Bronchial epithelial cell (primary cell): ENCODE measurements around the gene AKR1B15. TPM values are rescaled to one million over a fixed set of nuclear protein-coding genes. Genes with fewer than 3 reads are reported as not detected.

ENCODE experiments used
- DNase-seq: peaks from one replicate; pipeline ENCODE4 v3.0.0-alpha.2; 2010; ENCODE audit warnings: low read depth
- FAIRE-seq: peaks from 2 replicates; lab custom pipeline; 2011; peaks lifted over from hg19 to GRCh38; lab: Jason Lieb, UNC
- H3K27me3 ChIP-seq: 2 replicates; pipeline ENCODE4 v1.5.1; 2011; ENCODE audit warnings: low read length; ENCODE audit not compliant: control insufficient read depth, insufficient read depth
- H3K36me3 ChIP-seq: 2 replicates; pipeline ENCODE4 v1.5.1; 2011; ENCODE audit warnings: low read length; ENCODE audit not compliant: control insufficient read depth, insufficient read depth
- H3K4me3 ChIP-seq: 2 replicates; pipeline ENCODE4 v1.5.1; 2011; ENCODE audit warnings: mild to moderate bottlenecking, low read depth, low read length, control low read depth
- total RNA-seq: library from RNA; depleted of rRNA; stranded (reverse); fragments of >200 nt; gene quantifications from 2 replicates; pipeline ENCODE4 v1.2.1, GENCODE V29; 2014
- TF ChIP-seq, protein P1 (sequence below): IDR thresholded peaks from 2 replicates; pipeline ENCODE4 v1.5.1; 2011; ENCODE audit warnings: mild to moderate bottlenecking, moderate library complexity, low read length, control low read depth, inconsistent platforms; ENCODE audit not compliant: insufficient read depth, severe bottlenecking

AKR1B15 gene
- total RNA-seq, 1 donor from 2014 or later = under 0.01 TPM

DNA sequence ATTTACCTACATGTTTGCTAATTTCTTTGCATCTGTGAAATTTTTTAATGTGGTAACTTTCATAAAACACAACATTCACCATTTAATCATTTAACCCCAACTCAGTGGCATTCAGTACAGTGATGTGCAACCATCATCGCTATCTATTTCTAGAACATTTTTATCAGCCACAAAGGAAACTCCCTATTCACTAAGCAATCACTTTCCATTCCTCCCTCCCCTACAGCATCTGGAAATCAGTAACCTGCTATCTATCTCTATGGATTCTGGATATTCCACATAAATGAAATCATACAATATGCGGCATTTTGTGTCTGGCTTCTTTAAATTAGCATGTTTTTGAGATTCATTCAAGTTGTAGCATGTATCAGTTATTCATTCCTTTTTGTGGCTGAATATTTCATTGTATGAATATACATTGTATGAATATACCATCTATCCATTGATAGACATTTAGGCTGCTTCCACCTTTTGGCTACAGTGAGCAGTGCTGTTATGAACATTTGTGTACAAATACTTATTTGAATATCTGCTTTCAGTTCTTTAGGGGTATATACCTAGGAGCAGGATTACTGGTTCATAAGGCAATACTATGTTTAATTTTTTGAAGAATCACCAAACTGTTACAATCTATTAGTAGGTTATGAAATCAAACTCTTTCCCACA, 78.3 kb downstream of the AKR1B15 start:
- no peak for FAIRE-seq

DNA sequence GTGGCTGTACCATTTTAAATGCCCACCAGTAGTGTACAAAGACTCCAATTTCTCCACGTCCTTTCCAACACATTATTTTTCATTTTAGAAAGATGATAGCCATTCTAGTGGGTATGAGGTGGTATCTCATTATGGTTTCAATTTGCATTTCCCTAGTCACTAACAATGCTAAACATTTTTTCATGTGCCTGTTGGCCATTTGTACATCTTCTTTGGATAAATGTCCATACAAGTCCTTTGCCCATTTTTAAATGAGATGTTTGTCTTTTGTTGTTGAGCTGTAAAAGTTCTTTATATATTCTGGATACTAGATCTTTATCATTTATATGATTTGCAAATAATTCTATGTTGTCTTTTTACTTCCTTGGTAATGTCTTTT, 78.9 kb downstream of the AKR1B15 start:
- no peak for FAIRE-seq
- DNase-seq = no peak
- Histone ChIP-seq H3K36me3 (no peaks in the 10 kb centered on the region), H3K4me3 (no peak overlapping the region), H3K27me3 (no peaks in the 10 kb centered on the region)
- TF ChIP-seq, protein P1, sequence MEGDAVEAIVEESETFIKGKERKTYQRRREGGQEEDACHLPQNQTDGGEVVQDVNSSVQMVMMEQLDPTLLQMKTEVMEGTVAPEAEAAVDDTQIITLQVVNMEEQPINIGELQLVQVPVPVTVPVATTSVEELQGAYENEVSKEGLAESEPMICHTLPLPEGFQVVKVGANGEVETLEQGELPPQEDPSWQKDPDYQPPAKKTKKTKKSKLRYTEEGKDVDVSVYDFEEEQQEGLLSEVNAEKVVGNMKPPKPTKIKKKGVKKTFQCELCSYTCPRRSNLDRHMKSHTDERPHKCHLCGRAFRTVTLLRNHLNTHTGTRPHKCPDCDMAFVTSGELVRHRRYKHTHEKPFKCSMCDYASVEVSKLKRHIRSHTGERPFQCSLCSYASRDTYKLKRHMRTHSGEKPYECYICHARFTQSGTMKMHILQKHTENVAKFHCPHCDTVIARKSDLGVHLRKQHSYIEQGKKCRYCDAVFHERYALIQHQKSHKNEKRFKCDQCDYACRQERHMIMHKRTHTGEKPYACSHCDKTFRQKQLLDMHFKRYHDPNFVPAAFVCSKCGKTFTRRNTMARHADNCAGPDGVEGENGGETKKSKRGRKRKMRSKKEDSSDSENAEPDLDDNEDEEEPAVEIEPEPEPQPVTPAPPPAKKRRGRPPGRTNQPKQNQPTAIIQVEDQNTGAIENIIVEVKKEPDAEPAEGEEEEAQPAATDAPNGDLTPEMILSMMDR = no peak

More for the DNA sequence above, 78.3 kb downstream of the AKR1B15 start:
- no peak for DNase-seq
- TF ChIP-seq, protein P1 = no peak
- Histone ChIP-seq H3K4me3 (no peak overlapping the region), H3K36me3 (no peaks in the 10 kb centered on the region), H3K27me3 (no peaks in the 10 kb centered on the region)

DNA sequence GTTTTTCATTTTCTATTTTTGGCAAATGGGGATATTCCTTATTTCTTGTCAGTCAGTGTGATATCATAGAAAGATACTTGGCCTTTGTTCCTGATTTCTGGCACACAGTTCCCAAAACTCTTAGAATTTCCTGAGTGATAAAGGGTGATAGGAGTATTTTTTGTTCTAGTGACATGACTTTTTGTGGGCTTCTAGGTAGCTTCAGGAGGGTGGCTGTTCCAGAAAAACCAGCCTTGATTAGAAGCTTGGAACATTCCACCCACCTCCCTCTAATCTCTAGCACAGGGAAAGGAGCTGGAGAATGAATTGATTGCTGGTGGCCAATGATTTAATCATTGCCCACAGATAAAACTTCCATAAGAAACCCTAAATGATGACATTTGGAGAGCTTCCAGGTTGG, 80.5 kb downstream of the AKR1B15 start:
- no peaks in the 10 kb centered on the region for H3K36me3 ChIP-seq
- FAIRE-seq = no peak
- DNase-seq = no peak
- TF ChIP-seq, protein P1 = no peak
- no peak overlapping the region for H3K4me3 ChIP-seq
- no peaks in the 10 kb centered on the region for H3K27me3 ChIP-seq

Other genes starting within 250 kb of the AKR1B15 start
- gene SLC35B4, start 232.2 kb upstream of the AKR1B15 start, total RNA-seq = 8.2 and 11.5 TPM in 2 replicates
- gene AKR1B1, start 90.0 kb upstream of the AKR1B15 start, total RNA-seq = 77.1 and 102 TPM in 2 replicates
- gene AKR1B10, start 21.5 kb upstream of the AKR1B15 start, total RNA-seq = 6.5 and 11.1 TPM in 2 replicates
- gene BPGM, start 97.7 kb downstream of the AKR1B15 start, total RNA-seq = 14.2 and 16.6 TPM in 2 replicates
- 71.3 and 102 TPM in 2 replicates for gene CALD1, start 230.5 kb downstream of the AKR1B15 start, total RNA-seq